ACC112 (cell line): ENCODE results near the gene CAMK4.

Source experiments
- H2AFZ ChIP-seq: fragments of 200-600 bp; sonication (generic); one replicate; pipeline ENCODE4 v1.6.0; 2017; ENCODE audit warnings: antibody characterized with exemption, low read length; ENCODE audit not compliant: unreplicated experiment
- H3K27ac ChIP-seq: fragments of 200-600 bp; sonication (generic); 2 replicates; pipeline ENCODE4 v1.5.1; 2014; ENCODE audit warnings: low read depth, mild to moderate bottlenecking, antibody characterized with exemption, low read length, moderate library complexity
- H3K27me3 ChIP-seq: fragments of 200-600 bp; sonication (generic); 2 replicates; pipeline ENCODE4 v1.6.1; 2014; ENCODE audit warnings: mild to moderate bottlenecking, antibody characterized with exemption, low read length, moderate library complexity, mixed read lengths; ENCODE audit not compliant: insufficient read depth
- H3K36me3 ChIP-seq: fragments of 200-600 bp; sonication (generic); 2 replicates; pipeline ENCODE4 v1.6.1; 2016; ENCODE audit warnings: mild to moderate bottlenecking, antibody characterized with exemption, low read length, moderate library complexity, mixed read lengths; ENCODE audit not compliant: insufficient read depth
- H3K4me1 ChIP-seq: fragments of 200-600 bp; sonication (generic); one replicate; pipeline ENCODE4 v1.6.1; 2016; ENCODE audit warnings: low read length, mixed read lengths; ENCODE audit not compliant: insufficient read depth, unreplicated experiment, control insufficient read depth
- H3K4me3 ChIP-seq: fragments of 200-600 bp; sonication (generic); 2 replicates; pipeline ENCODE4 v1.5.1; 2014; ENCODE audit warnings: mild to moderate bottlenecking, low read depth, low read length
- H3K79me2 ChIP-seq: fragments of 200-600 bp; sonication (generic); one replicate; pipeline ENCODE4 v1.6.0; 2016; ENCODE audit warnings: low read length; ENCODE audit not compliant: control insufficient read depth, unreplicated experiment, insufficient read depth

Gene CAMK4

DNA sequence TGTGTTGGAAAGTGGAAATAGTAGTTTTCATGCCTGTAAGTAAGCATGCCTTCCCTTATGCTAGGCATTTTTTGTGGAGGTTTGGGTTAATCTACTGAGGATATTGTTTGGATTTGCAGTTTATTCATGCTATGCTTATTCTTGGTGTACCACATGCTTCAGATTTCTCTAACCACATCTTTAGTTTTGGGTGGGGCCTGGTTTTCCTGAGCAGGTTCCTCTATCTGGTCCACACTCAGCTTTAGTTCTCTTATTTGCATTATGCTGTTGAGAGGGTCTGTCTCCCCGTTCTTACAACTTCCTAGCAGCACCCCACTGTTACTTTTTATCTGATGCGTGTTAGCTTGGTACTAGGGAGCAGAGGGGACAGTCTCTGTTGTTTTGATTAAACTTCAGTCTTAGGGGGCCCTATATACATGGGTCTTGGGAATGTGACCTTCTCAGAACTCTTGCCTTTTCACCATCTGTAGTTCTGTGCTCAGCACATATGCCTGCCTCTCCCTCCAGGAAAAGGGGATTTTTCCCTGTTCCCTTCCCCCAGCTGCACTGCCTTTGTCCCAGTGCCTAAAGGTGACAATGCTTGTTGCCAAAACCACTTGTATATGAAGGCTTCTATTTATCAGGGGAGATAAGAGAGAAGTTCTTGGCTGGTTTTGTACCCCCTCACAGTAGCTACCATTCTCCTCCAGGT, 10.0 kb upstream of the CAMK4 start:
- Histone ChIP-seq H3K79me2 (no peaks in the 10 kb centered on the region), H3K36me3 (no peaks in the 10 kb centered on the region), H3K27ac (no peak overlapping the region), H3K4me3 (no peak overlapping the region), H3K27me3 (no peaks in the 10 kb centered on the region), H3K4me1 (no peaks in the 10 kb centered on the region), H2AFZ (no peak overlapping the region)

DNA sequence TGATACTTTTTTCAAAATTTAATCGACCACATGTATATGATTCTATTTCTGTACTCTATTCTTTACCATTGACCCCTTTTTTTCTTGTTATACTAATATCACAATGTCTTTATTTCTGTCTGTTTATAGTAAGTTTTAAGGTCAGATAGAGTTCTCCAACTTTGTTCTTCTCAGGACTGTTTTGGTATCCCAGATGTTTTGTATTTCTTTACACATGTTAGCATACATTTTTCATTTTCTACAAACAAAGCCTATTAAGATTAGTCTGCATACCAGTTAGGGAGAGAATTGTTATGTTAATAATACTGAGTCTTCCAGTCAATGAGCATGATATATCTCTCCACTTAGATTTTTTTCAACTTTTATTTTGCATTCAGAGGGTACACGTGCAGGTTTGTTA, 8.2 kb upstream of the CAMK4 start:
- Histone ChIP-seq H3K27me3 (no peaks in the 10 kb centered on the region), H3K4me3 (no peak overlapping the region), H2AFZ (no peak overlapping the region), H3K79me2 (no peaks in the 10 kb centered on the region), H3K4me1 (no peaks in the 10 kb centered on the region), H3K27ac (no peak overlapping the region), H3K36me3 (no peaks in the 10 kb centered on the region)

DNA sequence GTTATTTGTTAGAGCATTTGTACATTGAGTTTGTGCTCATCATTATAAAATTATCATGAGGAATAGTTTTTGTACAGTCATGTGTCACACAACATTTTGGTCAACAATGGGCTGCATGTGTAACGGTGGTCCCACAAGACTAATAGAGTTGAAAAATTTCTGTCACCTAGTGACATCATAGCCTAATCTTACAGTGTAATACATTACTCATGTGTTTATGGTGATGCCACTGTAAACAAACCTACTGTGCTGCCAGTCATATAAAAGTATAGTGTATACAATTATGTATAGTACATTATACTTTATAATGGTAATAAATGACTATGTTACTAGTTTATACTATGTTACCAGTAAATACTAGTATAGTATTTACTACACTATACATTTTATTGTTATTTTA, 3.0 kb upstream of the CAMK4 start:
- Histone ChIP-seq H3K4me3 (no peak overlapping the region), H3K79me2 (no peaks in the 10 kb centered on the region), H3K36me3 (no peaks in the 10 kb centered on the region), H3K27me3 (no peaks in the 10 kb centered on the region), H3K27ac (no peak overlapping the region), H2AFZ (no peak overlapping the region), H3K4me1 (no peaks in the 10 kb centered on the region)

DNA sequence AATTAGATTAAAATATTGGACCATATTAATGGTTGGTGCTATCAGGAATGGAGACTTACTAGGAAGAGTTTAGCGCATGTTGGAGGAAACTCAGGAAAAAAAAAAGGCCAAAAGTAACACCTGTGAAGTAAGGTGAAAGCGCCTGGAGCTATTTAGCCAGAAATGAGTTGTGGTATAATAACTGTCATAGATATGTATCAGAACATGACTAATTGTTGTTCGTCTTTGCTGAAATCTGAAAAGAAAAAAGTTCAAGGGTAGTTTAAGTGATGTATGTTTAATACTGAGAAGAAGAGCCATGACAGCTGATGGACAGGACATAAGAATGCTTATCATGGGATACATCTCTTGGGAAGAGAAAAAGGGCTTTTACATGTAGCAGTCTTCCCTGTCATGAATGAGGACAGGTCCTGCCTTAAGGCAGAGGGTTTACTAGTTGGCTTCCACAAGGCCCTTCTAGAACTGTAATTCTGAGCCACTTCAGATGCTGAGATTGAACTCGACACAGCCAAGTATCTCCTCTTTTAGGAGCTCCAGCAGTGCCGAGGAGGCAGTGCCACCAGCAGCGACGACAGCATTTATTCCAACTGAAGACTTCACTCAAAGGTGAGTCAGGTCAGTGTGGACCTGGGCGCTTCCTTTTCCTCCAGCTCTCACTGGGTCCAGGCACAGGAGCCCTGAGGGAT, 940 bp upstream of the CAMK4 start:
- H3K79me2 ChIP-seq, result no peaks in the 10 kb centered on the region
- H2AFZ ChIP-seq, result peak overlapping the region; percentile 94
- peak overlapping the region; percentile 86 for H3K4me3 ChIP-seq
- no peaks in the 10 kb centered on the region for H3K36me3 ChIP-seq
- H3K27me3 ChIP-seq, result no peaks in the 10 kb centered on the region
- H3K27ac ChIP-seq, result no peak overlapping the region
- H3K4me1 ChIP-seq, result peaks cover 10% of the 10 kb centered on the region

DNA sequence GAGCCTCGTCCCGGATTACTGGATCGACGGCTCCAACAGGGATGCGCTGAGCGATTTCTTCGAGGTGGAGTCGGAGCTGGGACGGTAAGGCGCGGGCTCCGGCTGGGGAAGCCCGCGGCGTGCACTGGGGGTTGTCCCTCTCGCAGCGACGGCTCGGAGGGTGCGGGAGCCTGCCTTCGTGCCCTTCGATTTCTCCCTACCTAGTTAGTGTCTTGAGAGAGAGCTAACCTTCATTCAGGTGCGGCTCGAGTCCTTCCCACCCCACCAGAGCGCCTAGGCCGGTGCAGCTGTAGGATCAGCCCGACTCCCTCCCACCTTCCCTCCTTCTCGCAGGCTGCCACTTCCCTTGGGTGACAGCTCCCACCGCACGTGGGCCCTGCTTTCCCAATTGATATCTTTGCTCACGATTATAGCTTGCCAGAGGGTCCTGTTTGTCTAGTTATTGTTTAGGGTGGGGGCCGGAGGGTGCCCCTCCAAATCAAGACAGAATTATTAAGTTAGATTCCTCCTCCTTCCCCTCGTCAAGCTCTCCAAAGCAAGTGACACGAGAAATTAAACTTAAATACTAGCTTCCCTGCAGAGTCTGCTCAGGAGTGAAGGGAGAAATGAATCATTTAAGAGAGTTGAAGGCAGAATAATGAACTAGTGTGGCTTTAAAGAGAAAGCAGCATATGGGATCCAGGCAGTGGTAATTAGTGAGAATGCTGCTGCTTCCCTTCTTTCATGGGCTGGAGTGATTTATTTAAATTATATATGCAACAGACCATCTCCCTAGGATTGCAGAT, 569 bp downstream of the CAMK4 start:
- Histone ChIP-seq H3K27me3 (no peaks in the 10 kb centered on the region), H3K4me3 (peak overlapping the region; percentile 86), H2AFZ (peak overlapping the region; percentile 74), H3K36me3 (no peaks in the 10 kb centered on the region), H3K4me1 (peaks cover 10% of the 10 kb centered on the region), H3K79me2 (no peaks in the 10 kb centered on the region), H3K27ac (no peak overlapping the region)

DNA sequence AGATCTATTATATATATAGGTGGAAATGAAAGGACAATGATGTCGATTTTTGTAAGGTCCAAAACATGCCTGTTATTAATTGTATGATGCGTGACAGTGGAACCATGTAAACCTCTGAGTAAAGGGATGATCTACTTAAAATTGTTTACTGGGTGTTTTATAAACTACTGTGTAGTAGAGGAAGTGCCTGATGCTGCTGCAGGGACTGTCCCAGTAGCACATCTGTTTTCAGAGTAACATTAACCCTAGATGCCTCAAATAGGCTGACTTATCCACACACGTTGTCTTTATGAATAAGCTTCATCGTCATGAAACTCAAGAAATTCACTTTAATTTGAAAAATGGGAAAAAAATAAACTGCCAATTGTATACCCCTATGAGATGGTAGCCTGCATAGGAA, 1.7 kb downstream of the CAMK4 start:
- H3K4me3 ChIP-seq, result no peak overlapping the region
- no peak overlapping the region for H2AFZ ChIP-seq
- no peaks in the 10 kb centered on the region for H3K27me3 ChIP-seq
- H3K27ac ChIP-seq, result no peak overlapping the region
- peaks cover 10% of the 10 kb centered on the region for H3K4me1 ChIP-seq
- H3K36me3 ChIP-seq, result no peaks in the 10 kb centered on the region
- H3K79me2 ChIP-seq, result no peaks in the 10 kb centered on the region

DNA sequence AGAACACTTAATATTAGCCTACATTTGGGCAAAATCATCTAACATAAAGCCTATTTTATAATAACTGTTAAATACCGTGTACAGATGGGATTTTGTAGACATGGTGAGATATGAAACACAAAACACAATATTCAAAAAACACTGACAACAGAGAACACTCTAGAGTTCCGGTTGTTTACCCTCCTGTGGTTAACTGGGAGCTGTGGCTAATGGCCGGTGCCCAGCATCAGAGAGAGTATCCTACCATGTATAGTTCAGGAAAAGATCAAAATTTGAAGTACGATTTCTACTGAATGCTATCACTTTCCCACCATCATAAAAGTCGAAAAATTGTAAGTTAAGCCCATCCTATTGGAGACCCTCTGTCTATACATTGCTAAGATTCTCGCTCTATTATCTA, 2.4 kb downstream of the CAMK4 start:
- Histone ChIP-seq H3K79me2 (no peaks in the 10 kb centered on the region), H3K4me3 (no peak overlapping the region), H3K36me3 (no peaks in the 10 kb centered on the region), H3K27ac (no peak overlapping the region), H3K4me1 (peaks cover 10% of the 10 kb centered on the region), H2AFZ (no peak overlapping the region), H3K27me3 (no peaks in the 10 kb centered on the region)

DNA sequence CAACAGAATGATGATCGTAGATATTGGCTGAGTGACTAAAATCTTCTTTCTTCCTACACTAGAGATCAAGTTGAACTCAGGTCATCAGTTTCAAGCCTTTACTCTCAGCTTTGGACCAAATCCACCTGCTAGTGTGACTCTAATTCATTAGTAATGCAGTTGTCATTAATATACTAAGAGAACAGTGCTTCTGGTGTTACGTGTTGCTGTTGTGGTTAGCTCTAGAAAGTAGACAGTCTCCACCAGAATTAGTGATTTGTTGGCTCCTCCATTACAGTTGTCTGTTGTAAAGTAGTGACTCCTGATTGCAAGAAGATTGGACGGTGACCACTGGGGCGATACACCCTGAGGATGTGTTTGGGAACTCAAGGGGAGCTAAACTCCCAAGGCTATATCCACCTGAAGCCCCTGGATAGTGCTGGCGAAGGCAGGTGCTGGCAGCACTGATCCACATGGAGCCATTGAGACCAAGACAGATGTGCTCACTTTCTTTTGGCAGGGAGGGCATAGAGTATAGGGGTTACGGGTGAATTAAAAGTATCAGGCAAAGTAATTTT, 3.1 kb downstream of the CAMK4 start:
- Histone ChIP-seq H3K36me3 (no peaks in the 10 kb centered on the region), H3K79me2 (no peaks in the 10 kb centered on the region), H3K27ac (no peak overlapping the region), H3K4me1 (peaks cover 10% of the 10 kb centered on the region), H3K27me3 (no peaks in the 10 kb centered on the region), H3K4me3 (no peak overlapping the region), H2AFZ (no peak overlapping the region)

DNA sequence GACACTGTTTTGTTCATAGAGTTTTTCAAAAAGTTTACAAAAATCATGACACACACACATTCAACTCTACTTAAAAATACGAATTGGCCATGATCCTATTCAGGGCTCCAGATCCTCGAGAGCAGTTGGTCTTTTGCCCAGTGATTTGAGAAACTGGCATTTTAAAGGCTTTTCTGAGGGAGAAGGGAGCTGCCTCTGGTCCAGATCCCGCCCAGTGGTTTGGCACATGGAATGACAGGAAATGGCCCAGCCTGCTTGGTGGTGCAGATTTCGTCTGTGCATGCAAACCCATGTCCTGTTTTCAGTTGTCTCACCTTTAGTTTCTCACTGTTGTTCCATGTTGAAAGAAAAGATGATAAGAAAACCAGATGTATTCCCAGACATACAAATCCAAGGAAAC, 3.6 kb downstream of the CAMK4 start:
- H3K4me1 ChIP-seq, result peaks cover 10% of the 10 kb centered on the region
- H2AFZ ChIP-seq, result no peak overlapping the region
- H3K36me3 ChIP-seq, result no peaks in the 10 kb centered on the region
- H3K27ac ChIP-seq, result no peak overlapping the region
- no peaks in the 10 kb centered on the region for H3K27me3 ChIP-seq
- H3K79me2 ChIP-seq, result no peaks in the 10 kb centered on the region
- no peak overlapping the region for H3K4me3 ChIP-seq

DNA sequence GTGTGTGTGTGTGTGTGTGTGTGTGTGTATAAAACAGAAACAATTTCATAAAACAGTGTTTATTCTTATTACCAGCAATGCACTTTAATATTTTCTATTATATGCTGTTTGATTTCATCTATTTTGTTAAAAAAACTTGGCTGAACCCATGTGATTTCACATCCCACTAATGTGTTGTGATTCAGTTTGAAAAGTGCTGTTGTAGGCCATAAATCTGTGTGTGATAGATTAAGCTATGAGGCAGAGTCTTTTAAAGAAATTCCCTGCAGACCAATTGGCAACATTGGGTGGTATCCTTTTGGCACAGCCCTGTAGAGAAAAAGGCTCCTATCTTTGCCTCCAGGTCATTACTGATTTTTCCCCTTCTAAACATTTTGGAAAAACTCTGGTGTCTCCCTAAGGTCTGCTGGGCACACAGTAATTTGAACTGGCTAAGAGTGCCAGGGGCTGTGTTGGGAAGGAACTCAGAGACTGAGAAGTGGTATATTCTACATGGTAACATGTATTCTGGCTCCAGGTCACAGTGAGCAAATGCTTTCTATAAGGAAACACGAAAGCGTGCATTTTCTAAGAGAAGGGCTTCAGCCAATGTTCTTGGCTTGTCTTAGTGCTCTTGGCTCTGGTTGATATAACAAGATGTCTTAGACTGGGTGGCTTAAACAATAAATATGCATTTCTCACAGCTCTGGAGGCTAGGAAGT, 4.5 kb downstream of the CAMK4 start:
- Histone ChIP-seq H3K4me1 (peaks cover 10% of the 10 kb centered on the region), H3K27me3 (no peaks in the 10 kb centered on the region), H3K4me3 (no peak overlapping the region), H3K27ac (no peak overlapping the region), H2AFZ (no peak overlapping the region), H3K36me3 (no peaks in the 10 kb centered on the region), H3K79me2 (no peaks in the 10 kb centered on the region)
